IMR-90 (cell line): ENCODE measurements around the gene RPE. TPM values are rescaled to one million over a fixed set of nuclear protein-coding genes. Genes with fewer than 3 reads are reported as not detected.

Experiments
- ATAC-seq: fragments of 200-7000 bp; cut with Tn5 transposase; 2 replicates; pipeline ENCODE4 v1.9.1; 2020; ENCODE audit warnings: low read depth, mild to moderate bottlenecking, moderate library complexity
- BruUV-seq: library from RNA; stranded (reverse); fragments of 400-500 nt; replicated peaks from 2 replicates; lab custom pipeline; 2021; lab: Mats Ljungman, UMichigan
- CTCF ChIA-PET: fragments of 300-600 bp; formaldehyde crosslinking; extraction: SDS; loops from one replicate; lab custom pipeline; 2021; ENCODE audit warnings: antibody characterized with exemption; lab: Yijun Ruan, JAX
- POLR2A ChIA-PET: fragments of 300-600 bp; sonication (Branson Sonifier 250); formaldehyde crosslinking; loops from one replicate; lab custom pipeline; 2022; ENCODE audit warnings: antibody characterized with exemption; ENCODE audit not compliant: unreplicated experiment; lab: Charles Lee
- DNase-seq: peaks from one replicate; pipeline ENCODE4 v3.0.0; 2013
- H2AFZ ChIP-seq: replicated peaks from 2 replicates; pipeline ENCODE3; 2013; ENCODE audit warnings: low read length, mild to moderate bottlenecking; ENCODE audit not compliant: poor library complexity
- H2AK5ac ChIP-seq: 2 replicates; pipeline ENCODE4 v1.6.1; 2013; ENCODE audit warnings: low read depth, low read length, inconsistent platforms
- H2AK9ac ChIP-seq: replicated peaks from 2 replicates; pipeline ENCODE3; 2013; ENCODE audit warnings: mild to moderate bottlenecking, low read depth, low read length, moderate library complexity; ENCODE audit not compliant: poor library complexity
- H2BK120ac ChIP-seq: 2 replicates; pipeline ENCODE4 v1.6.1; 2013; ENCODE audit warnings: low read depth, low read length, inconsistent platforms
- H2BK15ac ChIP-seq: 3 replicates; pipeline ENCODE4 v1.6.1; 2013; ENCODE audit warnings: low read depth, low read length, inconsistent platforms
- H2BK20ac ChIP-seq: 2 replicates; pipeline ENCODE4 v1.6.1; 2013; ENCODE audit warnings: low read depth, mild to moderate bottlenecking, inconsistent platforms, low read length, moderate library complexity
- H2BK5ac ChIP-seq: 2 replicates; pipeline ENCODE4 v1.6.1; 2013; ENCODE audit warnings: mild to moderate bottlenecking, low read depth, low read length, inconsistent platforms; ENCODE audit not compliant: poor library complexity, severe bottlenecking
- H3K14ac ChIP-seq: replicated peaks from 2 replicates; pipeline ENCODE4 v1.6.1; 2013; ENCODE audit warnings: low read depth, low read length, inconsistent platforms
- H3K18ac ChIP-seq: 2 replicates; pipeline ENCODE4 v1.6.1; 2013; ENCODE audit warnings: low read depth, low read length, control low read depth
- H3K23ac ChIP-seq: 2 replicates; pipeline ENCODE4 v1.6.1; 2013; ENCODE audit warnings: low read depth, low read length, inconsistent platforms
- H3K27ac ChIP-seq: 2 replicates; pipeline ENCODE4 v1.5.1; 2013; ENCODE audit warnings: mild to moderate bottlenecking, control low read depth, low read length; ENCODE audit not compliant: insufficient read depth
- H3K27me3 ChIP-seq: 2 replicates; pipeline ENCODE4 v1.6.1; 2013; ENCODE audit warnings: low read length; ENCODE audit not compliant: control insufficient read depth, insufficient read depth
- H3K36me3 ChIP-seq: 2 replicates; pipeline ENCODE4 v1.6.1; 2013; ENCODE audit warnings: low read length, mixed read lengths; ENCODE audit not compliant: control insufficient read depth, insufficient read depth
- H3K4ac ChIP-seq: 2 replicates; pipeline ENCODE4 v1.6.1; 2013; ENCODE audit warnings: low read depth, low read length, inconsistent platforms
- H3K4me1 ChIP-seq: 2 replicates; pipeline ENCODE4 v1.6.1; 2013; ENCODE audit warnings: low read length, mixed read lengths; ENCODE audit not compliant: control insufficient read depth, insufficient read depth
- H3K4me2 ChIP-seq: 2 replicates; pipeline ENCODE4 v1.6.1; 2013; ENCODE audit warnings: low read depth, mild to moderate bottlenecking, control low read depth, low read length, moderate library complexity
- H3K4me3 ChIP-seq: 2 replicates; pipeline ENCODE4 v1.5.1; 2013; ENCODE audit warnings: low read depth, mild to moderate bottlenecking, control low read depth, low read length, moderate library complexity; ENCODE audit not compliant: insufficient read depth
- H3K56ac ChIP-seq: 2 replicates; pipeline ENCODE4 v1.6.1; 2013; ENCODE audit warnings: low read length, inconsistent platforms; ENCODE audit not compliant: insufficient read depth; ENCODE audit errors: extremely low read depth
- H3K79me1 ChIP-seq, 2 experiments: 2 replicates each; pipeline ENCODE4 v1.6.1; 2013; ENCODE audit warnings: low read length in 2 of 2, inconsistent platforms in 1 of 2, low read depth in 1 of 2
- H3K9ac ChIP-seq: 2 replicates; pipeline ENCODE4 v1.6.1; 2013; ENCODE audit warnings: low read depth, low read length, control low read depth
- H3K9me1 ChIP-seq: 2 replicates; pipeline ENCODE4 v1.6.1; 2013; ENCODE audit warnings: low read length, inconsistent platforms; ENCODE audit not compliant: insufficient read depth
- H3K9me3 ChIP-seq: 2 replicates; pipeline ENCODE4 v1.6.1; 2013; ENCODE audit warnings: low read length; ENCODE audit not compliant: control insufficient read depth, insufficient read depth
- H4K20me1 ChIP-seq: 2 replicates; pipeline ENCODE4 v1.6.1; 2013; ENCODE audit warnings: low read length, inconsistent platforms; ENCODE audit not compliant: insufficient read depth
- H4K5ac ChIP-seq: 2 replicates; pipeline ENCODE4 v1.6.1; 2013; ENCODE audit warnings: mild to moderate bottlenecking, low read depth, low read length, control low read depth
- H4K8ac ChIP-seq, 2 experiments: 2 replicates each; pipeline ENCODE4 v1.6.1; 2013; ENCODE audit warnings: low read depth in 2 of 2, low read length in 2 of 2, control low read depth in 1 of 2, inconsistent platforms in 1 of 2
- H4K91ac ChIP-seq: 2 replicates; pipeline ENCODE4 v1.6.1; 2013; ENCODE audit warnings: low read depth, low read length, inconsistent platforms; ENCODE audit not compliant: insufficient read depth
- BHLHE40 ChIP-seq: fragments of 150-350 bp; IDR thresholded peaks from 2 replicates; pipeline ENCODE4 v1.6.1; 2016; ENCODE audit warnings: mild to moderate bottlenecking, low read depth, low read length
- CEBPB ChIP-seq: IDR thresholded peaks from 2 replicates; pipeline ENCODE4 v1.6.1; 2012; ENCODE audit warnings: low read depth, low read length, improper control_type of control experiment
- CHD1 ChIP-seq: IDR thresholded peaks from 2 replicates; pipeline ENCODE4 v1.6.1; 2012; ENCODE audit warnings: low read depth, low read length, improper control_type of control experiment
- ELK1 ChIP-seq: fragments of 150-350 bp; IDR thresholded peaks from 2 replicates; pipeline ENCODE4 v1.6.1; 2016; ENCODE audit warnings: low read depth, mild to moderate bottlenecking, low read length, moderate library complexity, borderline replicate concordance
- FOS ChIP-seq: fragments of 150-350 bp; IDR thresholded peaks from 2 replicates; pipeline ENCODE4 v1.6.1; 2016; ENCODE audit warnings: low read depth, low read length
- MAFK ChIP-seq: IDR thresholded peaks from 2 replicates; pipeline ENCODE4 v1.6.1; 2012; ENCODE audit warnings: low read depth, low read length, improper control_type of control experiment
- MAZ ChIP-seq: IDR thresholded peaks from 2 replicates; pipeline ENCODE4 v1.6.1; 2012; ENCODE audit warnings: low read depth, mild to moderate bottlenecking, low read length, improper control_type of control experiment, moderate library complexity, borderline replicate concordance
- MXI1 ChIP-seq: IDR thresholded peaks from 2 replicates; pipeline ENCODE4 v1.6.1; 2012; ENCODE audit warnings: low read depth, mild to moderate bottlenecking, low read length, moderate library complexity, borderline replicate concordance
- NFE2L2 ChIP-seq: fragments of 150-350 bp; IDR thresholded peaks from 2 replicates; pipeline ENCODE4 v1.6.1; 2016; ENCODE audit warnings: low read depth, mild to moderate bottlenecking, low read length
- POLR2A ChIP-seq: IDR thresholded peaks from 2 replicates; pipeline ENCODE4 v1.6.1; 2012; ENCODE audit warnings: mild to moderate bottlenecking, low read depth, low read length
- RAD21 ChIP-seq: IDR thresholded peaks from 2 replicates; pipeline ENCODE4 v1.6.1; 2012; ENCODE audit warnings: low read length, improper control_type of control experiment
- RCOR1 ChIP-seq: IDR thresholded peaks from 2 replicates; pipeline ENCODE4 v1.6.1; 2012; ENCODE audit warnings: mild to moderate bottlenecking, low read length, improper control_type of control experiment; ENCODE audit not compliant: insufficient replicate concordance
- RFX5 ChIP-seq: IDR thresholded peaks from 2 replicates; pipeline ENCODE4 v1.8.0; 2012; ENCODE audit warnings: low read depth, mild to moderate bottlenecking, low read length, moderate library complexity
- SMC3 ChIP-seq: fragments of 150-350 bp; IDR thresholded peaks from 2 replicates; pipeline ENCODE4 v1.6.1; 2016; ENCODE audit warnings: low read depth, mild to moderate bottlenecking, antibody characterized with exemption, low read length, moderate library complexity
- WGBS, 2 experiments: methylation state at CpG; one replicate each; pipeline versions ENCODE4 v1.1.5 to v1.1.7; 2013; ENCODE audit warnings: missing lambda C conversion rate in 2 of 2; ENCODE audit not compliant: insufficient read length in 1 of 2; ENCODE audit errors: extremely low coverage in 2 of 2; 5-methylcytosine and 5-hydroxymethylcytosine counted together
- dilution Hi-C: fragments of 300-500 bp; cut with HindIII; formaldehyde crosslinking; loops from one replicate; pipeline ENCODE4 v1.14.3; 2018; ENCODE audit warnings: low sequenced_read_pairs; ENCODE audit not compliant: unreplicated experiment
- in situ Hi-C: fragments of 300-500 bp; cut with MboI; formaldehyde crosslinking; loops from 3 replicates; pipeline ENCODE4 v1.14.3; 2019; ENCODE audit warnings: low sequenced_read_pairs, inconsistent platforms, mixed read lengths
- intact Hi-C: fragments of 100-400 bp; cut with micrococcal nuclease; formaldehyde crosslinking; loops from 2 replicates; pipeline ENCODE4 v1.10.0; 2022
- polyA plus RNA-seq, 3 experiments: library from polyadenylated mRNA; depleted of rRNA; stranded (reverse); fragments of >200 nt; gene quantifications; 2 replicates each; pipeline ENCODE4 v1.2.3, GENCODE V29; 2012; ENCODE audit warnings: low replicate concordance in 1 of 3
- total RNA-seq: library from RNA; depleted of rRNA; stranded (reverse); fragments of >200 nt; gene quantifications from 2 replicates; pipeline ENCODE4 v1.2.3, GENCODE V29; 2012
- TF ChIP-seq, protein P1 (sequence below): conservative IDR thresholded peaks from 2 replicates; pipeline ENCODE4 v1.5.1; 2012; ENCODE audit warnings: mild to moderate bottlenecking, low read depth, low read length, improper control_type of control experiment
- TF ChIP-seq, protein P2 (sequence below): fragments of 150-350 bp; IDR thresholded peaks from 2 replicates; pipeline ENCODE4 v1.6.1; 2017; ENCODE audit warnings: mild to moderate bottlenecking, antibody characterized with exemption, low read length, low read depth

RPE gene
- total and polyA plus RNA-seq, 2 of the 4 experiments (the other 2 are of a cell fraction): 66.7 to 339 TPM

DNA sequence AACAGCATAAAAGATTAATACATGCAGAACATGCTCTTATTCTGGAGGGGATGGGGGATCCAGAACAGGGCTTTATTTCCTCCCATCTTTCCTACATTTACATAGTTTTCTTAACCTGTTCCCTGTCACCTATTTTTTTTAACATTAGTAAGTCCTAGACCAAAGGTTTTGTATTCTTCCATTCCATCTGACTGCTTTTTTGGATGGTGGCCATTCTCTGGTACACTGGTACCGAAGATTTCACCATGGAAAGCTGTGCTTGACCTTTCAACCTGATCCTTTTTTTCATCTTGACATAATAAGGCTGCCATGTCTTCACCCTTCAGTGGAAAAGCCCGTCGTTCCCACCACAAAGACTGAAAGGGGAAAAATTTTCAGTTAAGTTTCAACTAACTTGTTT is 20.4 kb downstream of the RPE start:
- no peak overlapping the region for H3K23ac ChIP-seq
- H3K4me3 ChIP-seq: no peak overlapping the region
- dilution Hi-C loops (no loop called here), intact Hi-C loops (no loop called here), in situ Hi-C loops (no loop called here)
- H3K27me3 ChIP-seq: no peaks in the 10 kb centered on the region
- no peak overlapping the region for H2AK5ac ChIP-seq
- H2AK9ac ChIP-seq: no peak overlapping the region
- H3K4me2 ChIP-seq: no peak overlapping the region
- H3K27ac ChIP-seq: no peak overlapping the region
- no peak overlapping the region for H2BK15ac ChIP-seq
- no peaks in the 10 kb centered on the region for H3K4me1 ChIP-seq
- no peak for DNase-seq
- ATAC-seq: no peak
- no peak overlapping the region for H3K9ac ChIP-seq
- TF ChIP-seq POLR2A (no peak), RCOR1 (no peak), ELK1 (no peak), MXI1 (no peak), SMC3 (no peak), MAZ (no peak), CHD1 (no peak), RAD21 (no peak), CEBPB (no peak), FOS (no peak), NFE2L2 (no peak), RFX5 (no peak), BHLHE40 (no peak), MAFK (no peak)
- TF ChIP-seq, protein P1, sequence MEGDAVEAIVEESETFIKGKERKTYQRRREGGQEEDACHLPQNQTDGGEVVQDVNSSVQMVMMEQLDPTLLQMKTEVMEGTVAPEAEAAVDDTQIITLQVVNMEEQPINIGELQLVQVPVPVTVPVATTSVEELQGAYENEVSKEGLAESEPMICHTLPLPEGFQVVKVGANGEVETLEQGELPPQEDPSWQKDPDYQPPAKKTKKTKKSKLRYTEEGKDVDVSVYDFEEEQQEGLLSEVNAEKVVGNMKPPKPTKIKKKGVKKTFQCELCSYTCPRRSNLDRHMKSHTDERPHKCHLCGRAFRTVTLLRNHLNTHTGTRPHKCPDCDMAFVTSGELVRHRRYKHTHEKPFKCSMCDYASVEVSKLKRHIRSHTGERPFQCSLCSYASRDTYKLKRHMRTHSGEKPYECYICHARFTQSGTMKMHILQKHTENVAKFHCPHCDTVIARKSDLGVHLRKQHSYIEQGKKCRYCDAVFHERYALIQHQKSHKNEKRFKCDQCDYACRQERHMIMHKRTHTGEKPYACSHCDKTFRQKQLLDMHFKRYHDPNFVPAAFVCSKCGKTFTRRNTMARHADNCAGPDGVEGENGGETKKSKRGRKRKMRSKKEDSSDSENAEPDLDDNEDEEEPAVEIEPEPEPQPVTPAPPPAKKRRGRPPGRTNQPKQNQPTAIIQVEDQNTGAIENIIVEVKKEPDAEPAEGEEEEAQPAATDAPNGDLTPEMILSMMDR: no peak
- TF ChIP-seq, protein P2, sequence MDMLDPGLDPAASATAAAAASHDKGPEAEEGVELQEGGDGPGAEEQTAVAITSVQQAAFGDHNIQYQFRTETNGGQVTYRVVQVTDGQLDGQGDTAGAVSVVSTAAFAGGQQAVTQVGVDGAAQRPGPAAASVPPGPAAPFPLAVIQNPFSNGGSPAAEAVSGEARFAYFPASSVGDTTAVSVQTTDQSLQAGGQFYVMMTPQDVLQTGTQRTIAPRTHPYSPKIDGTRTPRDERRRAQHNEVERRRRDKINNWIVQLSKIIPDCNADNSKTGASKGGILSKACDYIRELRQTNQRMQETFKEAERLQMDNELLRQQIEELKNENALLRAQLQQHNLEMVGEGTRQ: no peak
- H4K5ac ChIP-seq: no peak overlapping the region
- H3K9me3 ChIP-seq: no peaks in the 10 kb centered on the region
- no peak overlapping the region for H3K4ac ChIP-seq
- no peak overlapping the region for H4K91ac ChIP-seq
- CTCF ChIA-PET: no interaction called here
- no peaks in the 10 kb centered on the region for H4K20me1 ChIP-seq
- BruUV-seq: no TSS peak
- H2BK20ac ChIP-seq: no peak overlapping the region
- no peak overlapping the region for H4K8ac ChIP-seq
- H3K56ac ChIP-seq: no peak overlapping the region
- H3K14ac ChIP-seq: no peak overlapping the region
- no peak overlapping the region for H2BK5ac ChIP-seq
- no peaks in the 10 kb centered on the region for H3K9me1 ChIP-seq
- H3K18ac ChIP-seq: no peak overlapping the region
- H3K79me1 ChIP-seq: peaks cover 0 to 5% of the 10 kb centered on the region in 2 experiments; a peak in 1 of 4 replicates
- no CpG with 5 or more reads among the region's 3 CpGs for WGBS, 2 experiments
- POLR2A ChIA-PET: no interaction called here
- H2BK120ac ChIP-seq: no peak overlapping the region
- H2AFZ ChIP-seq: no peak overlapping the region
- H3K36me3 ChIP-seq: peaks cover 14% of the 10 kb centered on the region
